ENCODE data around the gene OR6C2. TPM values are rescaled to one million over a fixed set of nuclear protein-coding genes. Genes with fewer than 3 reads are reported as not detected.
"Not testable (repeated sequence)": the region's sequence is repeated elsewhere in the genome, so short reads cannot be mapped to it uniquely, and the experiment has no call there.

The OR6C2 gene
- total RNA-seq (2014; rRNA removed; shearing (Covaris generic)) (not detected in 2 replicates), polyA plus RNA-seq (2016; fragmentation: Nextera tagmentation; extraction: Ambion mirVana) (not detected in 2 replicates)

DNA sequence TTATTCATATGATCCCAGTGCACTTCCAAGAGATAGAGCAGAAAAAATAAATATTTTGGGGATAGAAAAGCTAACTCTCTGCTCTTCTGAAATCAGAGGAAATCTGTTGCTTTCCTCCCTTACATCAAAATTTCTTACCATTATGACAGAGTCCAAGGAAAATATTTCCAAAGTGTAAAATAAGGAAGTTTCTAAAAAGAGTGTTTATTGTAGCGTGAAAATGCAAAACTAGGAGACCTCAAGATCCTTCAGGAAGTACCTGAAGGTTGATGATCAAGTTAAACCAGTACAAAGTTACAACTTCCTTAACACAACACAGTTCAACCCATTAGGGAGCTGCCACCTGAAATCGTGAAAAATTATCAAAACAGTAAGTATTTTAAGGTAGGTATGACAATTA, at the start of gene OR6C2:
TSS of gene OR6C2 (plus strand) at position 301 of the 400 bp plus-strand sequence. CDS start 8,138 bp downstream, outside the sequence.
- H3K36me3 ChIP-seq (ENCODE audit: low read depth), result no peaks in the 10 kb centered on the region
- no peaks in the 10 kb centered on the region for H3K9me3 ChIP-seq (ENCODE audit: low read depth)
- H3K27ac ChIP-seq, result no peak within 1 kb of the TSS
- TF ChIP-seq EZH2 (IDR thresholded peaks at IDR 0.05; ENCODE audit: insufficient read depth, poor library complexity, severe bottlenecking) (no peak), EZH2phosphoT487 (IDR thresholded peaks at IDR 0.05; ENCODE audit: insufficient read depth, low read depth) (no peak)
- H3K4me1 ChIP-seq (ENCODE audit: insufficient read depth), result no peaks in the 10 kb centered on the region
- no peak within 1 kb of the TSS for H3K9ac ChIP-seq
- no peaks in the 10 kb centered on the region for H3K9me2 ChIP-seq (ENCODE audit: insufficient read depth)
- H3K4me2 ChIP-seq (ENCODE audit: unreplicated experiment), result no peak within 1 kb of the TSS
- no peaks in the 10 kb centered on the region for H4K20me1 ChIP-seq (ENCODE audit: insufficient read depth)
- no peaks in the 10 kb centered on the region for H3F3A ChIP-seq (ENCODE audit: insufficient read depth)
- H3K27me3 ChIP-seq (replicated peaks; ENCODE audit: insufficient read depth), result no peaks in the 10 kb centered on the region
- no peak for DNase-seq
- in situ Hi-C loops (cut with MboI), result no loop called here
- no peak within 1 kb of the TSS for H3K4me3 ChIP-seq
- 4 to 8% methylated on average over 2 of the region's 2 CpGs for WGBS, 2 experiments (ENCODE audit: low coverage in 1 of 2, low lambda C conversion rate in 2 of 2, missing lambda C conversion rate in 2 of 2)
- H2AFZ ChIP-seq, result no peak within 1 kb of the TSS
- no peaks in the 10 kb centered on the region for H3K79me2 ChIP-seq (ENCODE audit: insufficient read depth)

DNA sequence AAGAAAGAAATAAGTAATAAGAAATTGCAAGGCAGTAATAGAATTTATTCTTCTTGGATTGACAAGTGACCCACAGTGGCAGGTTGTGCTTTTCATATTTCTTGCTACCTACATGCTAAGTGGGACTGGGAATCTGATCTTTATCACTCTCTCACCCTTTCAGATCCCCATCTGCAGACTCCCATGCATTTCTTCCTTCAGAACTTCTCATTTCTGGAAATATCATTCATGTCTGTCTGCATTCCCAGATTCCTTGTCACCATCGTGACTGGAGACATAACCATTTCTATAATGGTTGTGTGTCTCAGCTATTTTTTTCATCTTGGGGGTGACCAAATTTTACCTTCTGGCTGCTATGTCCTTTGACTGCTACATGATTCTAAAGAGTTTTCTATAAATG, 47.5 kb upstream of the OR6C2 start:
- in situ Hi-C loops (cut with MboI), result no loop called here
- no peaks in the 10 kb centered on the region for H3K27me3 ChIP-seq (replicated peaks; ENCODE audit: insufficient read depth)
- no peak overlapping the region for H3K9ac ChIP-seq
- no peak for DNase-seq
- no peaks in the 10 kb centered on the region for H3K4me1 ChIP-seq (ENCODE audit: insufficient read depth)
- no peaks in the 10 kb centered on the region for H3K79me2 ChIP-seq (ENCODE audit: insufficient read depth)
- H2AFZ ChIP-seq, result no peak overlapping the region
- no peaks in the 10 kb centered on the region for H4K20me1 ChIP-seq (ENCODE audit: insufficient read depth)
- no peak for TF ChIP-seq EZH2 (IDR thresholded peaks at IDR 0.05; ENCODE audit: insufficient read depth, poor library complexity, severe bottlenecking)
- no peak for TF ChIP-seq EZH2phosphoT487 (IDR thresholded peaks at IDR 0.05; ENCODE audit: insufficient read depth, low read depth)
- 0 to 15% methylated on average over 1 of the region's 1 CpG for WGBS, 2 experiments (ENCODE audit: low coverage in 1 of 2, low lambda C conversion rate in 2 of 2, missing lambda C conversion rate in 2 of 2)
- no peaks in the 10 kb centered on the region for H3K9me3 ChIP-seq (ENCODE audit: low read depth)
- no peaks in the 10 kb centered on the region for H3K36me3 ChIP-seq (ENCODE audit: low read depth)
- no peaks in the 10 kb centered on the region for H3F3A ChIP-seq (ENCODE audit: insufficient read depth)
- no peaks in the 10 kb centered on the region for H3K9me2 ChIP-seq (ENCODE audit: insufficient read depth)
- H3K27ac ChIP-seq, result no peak overlapping the region
- no peak overlapping the region for H3K4me2 ChIP-seq (ENCODE audit: unreplicated experiment)
- H3K4me3 ChIP-seq, result no peak overlapping the region

DNA sequence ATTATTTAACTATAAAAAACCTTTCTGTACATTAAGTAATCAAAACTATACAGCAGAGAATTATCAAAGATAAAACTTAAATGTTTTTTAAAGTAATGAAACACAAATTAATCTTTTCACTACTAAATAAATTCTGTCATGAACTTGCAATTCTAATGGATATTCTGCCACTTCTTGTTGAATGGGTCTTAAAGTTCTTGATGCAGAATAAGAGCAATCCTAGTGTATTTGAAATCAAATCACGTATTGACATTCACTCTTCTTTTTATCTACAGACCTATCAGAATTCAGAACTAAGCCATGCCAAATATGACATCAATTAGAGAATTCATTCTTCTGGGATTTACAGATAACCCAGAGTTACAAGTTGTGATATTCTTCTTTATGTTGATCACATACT, 43.6 kb upstream of the OR6C2 start, which contains the start of gene OR6C65:
TSS of gene OR6C65 (plus strand) at position 301 of the 400 bp plus-strand sequence. CDS start at position 301, 0 bp downstream.
- 17 to 21% methylated on average over 1 of the region's 1 CpG for WGBS, 2 experiments (ENCODE audit: low coverage in 1 of 2, low lambda C conversion rate in 2 of 2, missing lambda C conversion rate in 2 of 2)
- Histone ChIP-seq H3K79me2 (ENCODE audit: insufficient read depth) (no peaks in the 10 kb centered on the region), H2AFZ (no peak within 1 kb of the TSS), H3K9ac (no peak within 1 kb of the TSS), H3K9me3 (ENCODE audit: low read depth) (no peaks in the 10 kb centered on the region), H3F3A (ENCODE audit: insufficient read depth) (no peaks in the 10 kb centered on the region), H4K20me1 (ENCODE audit: insufficient read depth) (no peaks in the 10 kb centered on the region), H3K27ac (no peak within 1 kb of the TSS), H3K27me3 (replicated peaks; ENCODE audit: insufficient read depth) (no peaks in the 10 kb centered on the region), H3K4me1 (ENCODE audit: insufficient read depth) (no peaks in the 10 kb centered on the region), H3K4me3 (no peak within 1 kb of the TSS), H3K4me2 (ENCODE audit: unreplicated experiment) (no peak within 1 kb of the TSS), H3K9me2 (ENCODE audit: insufficient read depth) (no peaks in the 10 kb centered on the region), H3K36me3 (ENCODE audit: low read depth) (no peaks in the 10 kb centered on the region)
- TF ChIP-seq EZH2phosphoT487 (IDR thresholded peaks at IDR 0.05; ENCODE audit: insufficient read depth, low read depth), result no peak
- no peak for TF ChIP-seq EZH2 (IDR thresholded peaks at IDR 0.05; ENCODE audit: insufficient read depth, poor library complexity, severe bottlenecking)
- in situ Hi-C loops (cut with MboI), result no loop called here
- no peak for DNase-seq

DNA sequence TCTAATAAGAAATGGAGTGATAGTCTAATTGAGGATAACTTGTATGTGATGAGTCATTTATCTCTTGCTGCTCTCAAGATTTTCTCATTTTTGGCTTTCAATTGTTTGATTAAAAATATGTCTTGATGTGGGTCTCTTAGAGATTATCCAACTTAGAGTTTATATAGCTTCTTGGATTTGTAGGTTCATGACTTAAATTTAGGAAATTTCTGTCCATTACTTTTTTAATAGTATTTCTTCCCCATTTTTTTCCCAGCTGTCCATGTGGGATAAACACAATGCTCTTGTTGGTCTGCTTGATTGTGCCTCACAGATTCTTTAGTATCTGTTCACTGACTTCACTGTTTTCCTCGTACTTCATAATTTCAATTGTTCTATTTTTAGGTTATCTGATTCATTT, 36.0 kb upstream of the OR6C2 start:
- Histone ChIP-seq H3K27me3 (replicated peaks; ENCODE audit: insufficient read depth) (no peaks in the 10 kb centered on the region), H3F3A (ENCODE audit: insufficient read depth) (no peaks in the 10 kb centered on the region), H4K20me1 (ENCODE audit: insufficient read depth) (no peaks in the 10 kb centered on the region), H3K4me1 (ENCODE audit: insufficient read depth) (no peaks in the 10 kb centered on the region), H3K9ac (no peak overlapping the region), H3K27ac (no peak overlapping the region), H2AFZ (no peak overlapping the region), H3K36me3 (ENCODE audit: low read depth) (no peaks in the 10 kb centered on the region), H3K4me2 (ENCODE audit: unreplicated experiment) (no peak overlapping the region), H3K9me3 (ENCODE audit: low read depth) (peaks cover 3% of the 10 kb centered on the region), H3K9me2 (ENCODE audit: insufficient read depth) (no peaks in the 10 kb centered on the region), H3K4me3 (no peak overlapping the region), H3K79me2 (ENCODE audit: insufficient read depth) (no peaks in the 10 kb centered on the region)
- no peak for DNase-seq
- TF ChIP-seq EZH2 (IDR thresholded peaks at IDR 0.05; ENCODE audit: insufficient read depth, poor library complexity, severe bottlenecking) (no peak), EZH2phosphoT487 (IDR thresholded peaks at IDR 0.05; ENCODE audit: insufficient read depth, low read depth) (no peak)
- 10 to 13% methylated on average over 1 of the region's 1 CpG for WGBS, 2 experiments (ENCODE audit: low coverage in 1 of 2, low lambda C conversion rate in 2 of 2, missing lambda C conversion rate in 2 of 2)
- in situ Hi-C loops (cut with MboI), result no loop called here

DNA sequence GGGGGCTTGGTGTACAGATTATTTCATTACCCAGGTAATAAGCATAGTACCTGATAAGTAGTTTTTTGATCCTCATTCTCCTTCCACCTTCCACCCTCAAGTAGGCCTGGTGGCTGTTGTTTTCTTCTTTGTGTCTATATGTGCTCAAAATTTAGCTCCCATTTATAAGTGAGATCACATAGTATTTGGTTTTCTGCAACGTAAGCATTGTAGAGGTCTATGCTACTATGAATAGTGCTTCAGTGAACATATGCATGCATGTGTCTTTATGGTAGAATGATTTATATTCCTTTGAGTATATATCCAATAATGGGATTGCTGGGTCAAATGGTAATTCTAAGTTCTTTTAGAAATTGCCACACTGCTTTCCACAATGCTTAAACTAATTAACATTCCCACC, 34.7 kb upstream of the OR6C2 start:
- H3K36me3 ChIP-seq (ENCODE audit: low read depth); H3K9me3 ChIP-seq (ENCODE audit: low read depth); H3F3A ChIP-seq (ENCODE audit: insufficient read depth); H4K20me1 ChIP-seq (ENCODE audit: insufficient read depth); H3K9ac ChIP-seq; H2AFZ ChIP-seq; H3K4me2 ChIP-seq (ENCODE audit: unreplicated experiment); H3K4me1 ChIP-seq (ENCODE audit: insufficient read depth); H3K79me2 ChIP-seq (ENCODE audit: insufficient read depth); H3K4me3 ChIP-seq; H3K9me2 ChIP-seq (ENCODE audit: insufficient read depth); H3K27me3 ChIP-seq (replicated peaks; ENCODE audit: insufficient read depth); H3K27ac ChIP-seq; DNase-seq; in situ Hi-C loops (cut with MboI): not testable (repeated sequence)
- 16% methylated on average over 1 of the region's 1 CpG for WGBS, 2 experiments (ENCODE audit: low coverage in 1 of 2, low lambda C conversion rate in 2 of 2, missing lambda C conversion rate in 2 of 2)

DNA sequence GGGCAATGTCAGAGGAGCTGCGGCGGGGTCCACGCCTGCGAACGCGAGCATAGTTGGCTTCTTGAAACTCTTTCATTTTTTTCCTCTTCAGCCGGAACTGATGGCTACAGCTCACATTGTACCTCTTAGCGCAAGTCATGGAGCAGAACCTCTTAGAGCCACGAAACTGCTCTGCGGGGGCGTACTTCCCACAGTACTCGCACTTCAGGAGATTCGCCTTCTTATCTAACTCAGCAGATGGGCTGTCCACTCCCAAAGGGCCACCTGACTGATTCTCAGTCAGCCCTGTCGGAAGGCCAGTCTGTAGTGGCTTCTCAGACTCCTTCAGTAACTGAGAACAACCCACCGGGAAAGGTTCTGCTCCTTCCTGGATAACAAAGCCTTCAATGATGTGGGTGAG, 31.7 kb upstream of the OR6C2 start:
- H3K36me3 ChIP-seq (ENCODE audit: low read depth); H3K79me2 ChIP-seq (ENCODE audit: insufficient read depth); H3K9me3 ChIP-seq (ENCODE audit: low read depth); H3K27ac ChIP-seq; DNase-seq; H3K9ac ChIP-seq; H3K4me3 ChIP-seq; H3K4me2 ChIP-seq (ENCODE audit: unreplicated experiment); in situ Hi-C loops (cut with MboI); H2AFZ ChIP-seq; H3K27me3 ChIP-seq (replicated peaks; ENCODE audit: insufficient read depth); H3K9me2 ChIP-seq (ENCODE audit: insufficient read depth); H3K4me1 ChIP-seq (ENCODE audit: insufficient read depth); H3F3A ChIP-seq (ENCODE audit: insufficient read depth); H4K20me1 ChIP-seq (ENCODE audit: insufficient read depth): not testable (repeated sequence)
- 71 to 73% methylated on average over 15 of the region's 15 CpGs for WGBS, 2 experiments (ENCODE audit: low coverage in 1 of 2, low lambda C conversion rate in 2 of 2, missing lambda C conversion rate in 2 of 2)

All from GM23248 (cell line).